Skeletal muscle tissue (tissue), 4 donors: Measurements from ENCODE around the gene ANKH. TPM values are rescaled to one million over a fixed set of nuclear protein-coding genes. Genes with fewer than 3 reads are reported as not detected.

Experiments
- H3K27ac ChIP-seq: one replicate; pipeline ENCODE4 v1.7.0; 2013; ENCODE audit warnings: mild to moderate bottlenecking, low read depth, low read length, inconsistent platforms
- H3K27me3 ChIP-seq, 3 donors: one replicate each; pipeline ENCODE4 v1.7.0; 2013; ENCODE audit warnings: low read length in 3 of 3; ENCODE audit not compliant: control insufficient read depth in 3 of 3, insufficient read depth in 3 of 3
- H3K36me3 ChIP-seq, 3 donors: one replicate each; pipeline ENCODE4 v1.7.0; 2013; ENCODE audit warnings: low read length in 3 of 3; ENCODE audit not compliant: control insufficient read depth in 3 of 3, insufficient read depth in 3 of 3
- H3K4me1 ChIP-seq, 3 donors: one replicate each; pipeline ENCODE4 v1.7.0; 2013; ENCODE audit warnings: low read length in 3 of 3, mild to moderate bottlenecking in 3 of 3; ENCODE audit not compliant: control insufficient read depth in 3 of 3, insufficient read depth in 3 of 3
- H3K4me3 ChIP-seq, 3 donors: one replicate each; pipeline ENCODE4 v1.7.0; 2013; ENCODE audit warnings: low read length in 3 of 3
- H3K9ac ChIP-seq, 3 donors: one replicate each; pipeline ENCODE4 v1.7.0; 2013; ENCODE audit warnings: low read length in 3 of 3, mild to moderate bottlenecking in 3 of 3, moderate library complexity in 2 of 3, low read depth in 1 of 3
- H3K9me3 ChIP-seq, 3 donors: one replicate each; pipeline ENCODE4 v1.7.0; 2013; ENCODE audit warnings: low read length in 3 of 3; ENCODE audit not compliant: control insufficient read depth in 3 of 3
- total RNA-seq: library from RNA; depleted of rRNA; stranded (reverse); fragments of >200 nt; gene quantifications from one replicate; pipeline ENCODE4 v1.2.3, GENCODE V29; 2014
- donor health status: Osteomylitis.

Gene ANKH
- total RNA-seq, 1 donor from 2014 or later = 13.0 TPM

GRCh38 chr5:14816999-14817761 is 54.4 kb downstream of the ANKH start:
- no peaks in the 10 kb centered on the region for H3K36me3 ChIP-seq
- H3K27me3 ChIP-seq = no peaks in the 10 kb centered on the region
- no peak overlapping the region for H3K4me3 ChIP-seq
- peak overlapping the region; percentile 39 for H3K27ac ChIP-seq
- no peaks in the 10 kb centered on the region for H3K9me3 ChIP-seq
- H3K4me1 ChIP-seq = peaks cover 12 to 37% (median 36%) of the 10 kb centered on the region in 3 donors
- H3K9ac ChIP-seq = no peak overlapping the region

GRCh38 chr5:14816374-14816998 is 55.1 kb downstream of the ANKH start:
- peaks cover 7 to 34% (median 31%) of the 10 kb centered on the region in 3 donors for H3K4me1 ChIP-seq
- no peaks in the 10 kb centered on the region for H3K36me3 ChIP-seq
- peak overlapping the region; percentile 28 for H3K27ac ChIP-seq
- no peaks in the 10 kb centered on the region for H3K27me3 ChIP-seq
- H3K4me3 ChIP-seq = no peak overlapping the region
- no peak overlapping the region for H3K9ac ChIP-seq
- H3K9me3 ChIP-seq = no peaks in the 10 kb centered on the region

DNA sequence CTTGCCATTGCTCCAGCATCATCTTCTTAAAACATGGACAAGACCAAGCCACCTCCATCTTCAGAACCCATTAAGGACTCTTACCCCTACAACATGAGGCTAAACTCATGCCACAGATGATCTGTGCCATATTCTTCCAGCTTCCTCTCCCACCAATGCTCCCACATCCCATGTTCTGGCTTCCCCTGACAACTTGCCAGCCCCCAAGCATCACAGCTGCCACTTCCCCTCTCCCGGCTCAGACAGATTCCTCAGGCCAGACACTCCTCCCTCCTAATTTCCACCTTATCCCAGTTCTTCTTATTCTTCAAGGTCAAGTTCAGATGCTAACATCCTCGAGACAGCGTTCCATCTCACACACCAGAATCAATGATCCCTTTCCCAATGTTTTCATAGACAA is 57.8 kb downstream of the ANKH start:
- Histone ChIP-seq H3K36me3 (no peaks in the 10 kb centered on the region), H3K27me3 (no peaks in the 10 kb centered on the region), H3K27ac (no peak overlapping the region), H3K9ac (no peak overlapping the region), H3K9me3 (no peaks in the 10 kb centered on the region), H3K4me1 (peaks cover 19 to 33% (median 29%) of the 10 kb centered on the region in 3 donors), H3K4me3 (no peak overlapping the region)

DNA sequence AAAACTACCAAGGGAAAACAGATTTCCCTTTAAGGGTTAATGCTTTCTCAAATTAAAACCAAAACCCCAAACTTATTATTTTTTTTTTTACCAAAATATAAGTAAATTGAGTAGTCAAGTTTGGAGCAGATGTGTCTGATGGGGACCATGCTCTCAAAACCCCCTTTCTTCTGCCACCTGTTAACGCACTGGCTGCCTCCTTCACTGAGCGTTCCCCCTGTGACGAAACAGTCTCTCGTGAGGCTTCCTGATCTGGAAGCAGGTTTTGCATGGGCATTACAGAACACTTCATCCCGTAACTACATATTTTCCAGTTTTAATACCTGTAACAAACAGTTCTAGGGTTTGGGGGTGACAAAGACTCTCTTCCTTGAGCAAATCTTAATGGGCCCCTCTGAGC is 59.4 kb downstream of the ANKH start:
- H3K9me3 ChIP-seq = no peaks in the 10 kb centered on the region
- no peak overlapping the region for H3K9ac ChIP-seq
- H3K27ac ChIP-seq = no peak overlapping the region
- no peaks in the 10 kb centered on the region for H3K36me3 ChIP-seq
- peaks cover 23 to 30% (median 25%) of the 10 kb centered on the region in 3 donors for H3K4me1 ChIP-seq
- H3K4me3 ChIP-seq = no peak overlapping the region
- no peaks in the 10 kb centered on the region for H3K27me3 ChIP-seq

DNA sequence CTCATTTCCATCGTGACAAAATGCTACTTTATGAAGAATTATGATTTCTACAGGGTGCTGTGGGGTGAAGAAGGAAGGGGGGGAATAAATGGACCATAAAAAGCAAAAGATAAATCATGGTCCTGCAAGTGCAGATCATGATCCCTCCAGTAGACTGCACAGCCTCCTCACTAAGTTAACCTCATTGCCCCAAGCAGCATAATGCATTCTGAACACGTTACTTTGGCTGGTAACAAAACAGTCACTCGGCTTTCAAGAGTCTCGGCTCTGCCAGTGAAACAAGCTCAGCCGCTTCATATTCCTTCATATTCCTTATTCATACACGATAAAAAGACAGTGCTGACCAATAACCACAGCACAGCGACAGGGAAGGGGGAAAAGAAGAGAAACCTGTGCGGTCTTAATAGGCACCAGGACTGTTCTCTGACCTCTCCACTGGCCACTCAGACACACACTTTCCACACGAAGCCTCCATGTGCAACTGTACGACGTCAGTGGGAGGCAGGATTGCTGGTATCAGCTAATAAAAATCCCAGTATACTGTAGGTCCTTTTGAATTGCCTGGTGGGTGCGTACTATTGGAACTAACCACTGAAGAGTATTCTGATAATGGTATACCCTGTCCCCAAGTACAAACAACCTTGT is 60.5 kb downstream of the ANKH start:
- H3K27me3 ChIP-seq = no peaks in the 10 kb centered on the region
- H3K27ac ChIP-seq = peak overlapping the region; percentile 27
- H3K9ac ChIP-seq = peak overlapping the region in 2 of 3 donors; percentile 33 to 41
- H3K36me3 ChIP-seq = no peaks in the 10 kb centered on the region
- H3K4me1 ChIP-seq = peaks cover 23 to 33% (median 32%) of the 10 kb centered on the region in 3 donors
- peak overlapping the region in 1 of 3 donors; percentile 30 for H3K4me3 ChIP-seq
- H3K9me3 ChIP-seq = no peaks in the 10 kb centered on the region

- Histone ChIP-seq H3K27me3 (no peaks in the 10 kb centered on the region), H3K9ac (no peak overlapping the region), H3K9me3 (no peaks in the 10 kb centered on the region), H3K4me3 (no peak overlapping the region), H3K27ac (peak overlapping the region; percentile 28), H3K4me1 (peaks cover 26 to 37% (median 27%) of the 10 kb centered on the region in 3 donors), H3K36me3 (no peaks in the 10 kb centered on the region)
Measured at GRCh38 chr5:14810282-14810681, 61.3 kb downstream of the ANKH start.

DNA sequence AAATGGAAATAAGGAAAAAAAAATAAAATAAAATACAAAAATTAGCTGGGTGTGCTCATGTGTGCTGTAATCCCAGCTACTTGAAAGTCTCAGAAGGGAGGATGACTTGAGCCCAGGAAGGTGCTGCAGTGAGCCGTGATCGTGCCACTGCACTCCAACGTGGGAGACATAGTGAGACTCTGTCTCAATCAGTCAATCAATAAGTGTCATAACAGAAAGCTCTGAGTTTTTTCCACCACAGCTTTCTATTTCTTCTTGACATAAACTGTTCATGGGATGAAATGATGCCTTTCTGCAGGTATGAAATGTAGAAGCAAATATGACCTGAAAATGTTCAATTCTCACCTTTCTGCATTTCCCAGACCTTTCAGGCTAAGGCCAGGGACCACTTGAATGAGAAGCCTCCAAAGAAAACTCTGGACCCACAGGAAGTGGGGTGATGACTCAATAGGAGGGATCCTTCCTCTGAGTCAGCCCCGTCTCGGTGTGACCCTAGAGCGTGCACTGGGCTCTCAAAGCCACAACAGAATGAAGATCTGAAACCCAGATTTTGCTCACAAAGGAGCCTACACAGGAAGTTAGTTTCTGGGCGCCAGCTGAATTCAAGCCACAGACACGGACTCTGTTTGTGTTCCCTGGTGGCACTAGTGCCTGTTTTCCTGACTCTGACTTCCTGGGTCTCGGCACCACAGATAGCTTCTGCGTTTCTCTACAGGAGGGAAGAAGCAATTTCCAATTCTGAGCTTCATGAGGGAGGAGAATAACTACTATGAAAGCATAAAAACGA is 62.0 kb downstream of the ANKH start:
- Histone ChIP-seq H3K4me3 (no peak overlapping the region), H3K9ac (peak overlapping the region in 1 of 3 donors; percentile 47), H3K36me3 (no peaks in the 10 kb centered on the region), H3K27me3 (no peaks in the 10 kb centered on the region), H3K27ac (peak overlapping the region; percentile 28), H3K4me1 (peaks cover 26 to 37% (median 27%) of the 10 kb centered on the region in 3 donors), H3K9me3 (no peaks in the 10 kb centered on the region)

GRCh38 chr5:14807471-14807870 is 64.1 kb downstream of the ANKH start:
- Histone ChIP-seq H3K9ac (no peak overlapping the region), H3K27me3 (no peaks in the 10 kb centered on the region), H3K9me3 (no peaks in the 10 kb centered on the region), H3K27ac (no peak overlapping the region), H3K36me3 (peaks cover 0 to 4% (median 0%) of the 10 kb centered on the region in 3 donors), H3K4me1 (peaks cover 26 to 36% (median 26%) of the 10 kb centered on the region in 3 donors), H3K4me3 (no peak overlapping the region)

GRCh38 chr5:14806456-14806855 is 65.1 kb downstream of the ANKH start:
- no peaks in the 10 kb centered on the region for H3K27me3 ChIP-seq
- peak overlapping the region in 1 of 3 donors; percentile 15 for H3K9ac ChIP-seq
- H3K4me3 ChIP-seq = no peak overlapping the region
- peaks cover 22 to 33% (median 23%) of the 10 kb centered on the region in 3 donors for H3K4me1 ChIP-seq
- peak overlapping the region; percentile 32 for H3K27ac ChIP-seq
- no peaks in the 10 kb centered on the region for H3K9me3 ChIP-seq
- peaks cover 0 to 5% (median 4%) of the 10 kb centered on the region in 3 donors for H3K36me3 ChIP-seq
